ENCODE results near the gene CDC25C.

The CDC25C gene

DNA sequence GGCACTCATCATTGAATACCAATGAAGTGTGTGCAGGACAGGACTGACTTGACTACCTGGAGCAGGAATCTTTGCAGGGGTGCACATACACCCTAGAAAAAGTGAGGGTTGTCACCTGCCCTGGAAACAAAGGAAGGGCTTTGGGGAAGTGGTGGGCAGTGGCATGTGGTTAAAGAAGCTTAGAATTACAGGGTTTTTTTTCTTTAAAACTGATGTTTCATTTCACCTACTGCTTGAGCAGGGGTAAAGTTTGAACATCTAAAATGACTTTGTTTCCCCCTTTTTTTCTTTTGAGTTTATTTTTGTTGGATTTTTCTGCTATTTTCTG, 18.9 kb upstream of the CDC25C start:
- Histone ChIP-seq H3K27me3 (ENCODE audit: insufficient read depth, low read length, poor library complexity, severe bottlenecking) (no peaks in the 10 kb centered on the region), H3K9me2 (replicated peaks; ENCODE audit: low read depth, low read length) (no peaks in the 10 kb centered on the region), H3K79me2 (ENCODE audit: insufficient read depth, low read length) (peaks cover 29% of the 10 kb centered on the region), H3K9me3 (ENCODE audit: insufficient read depth, low read depth, low read length) (no peaks in the 10 kb centered on the region), H3K4me2 (ENCODE audit: low read depth, low read length, poor library complexity, severe bottlenecking) (no peak overlapping the region), H2AFZ (ENCODE audit: low read length) (no peak overlapping the region), H3K9ac (ENCODE audit: low read depth, low read length, poor library complexity, severe bottlenecking) (no peak overlapping the region), H3F3A (ENCODE audit: low read depth) (no peaks in the 10 kb centered on the region), H3K4me1 (ENCODE audit: insufficient read depth, low read length, poor library complexity, severe bottlenecking) (peaks cover 22% of the 10 kb centered on the region), H4K20me1 (ENCODE audit: insufficient read depth, low read length, poor library complexity, severe bottlenecking) (peaks cover 26% of the 10 kb centered on the region), H3K36me3 (ENCODE audit: insufficient read depth, low read length) (peaks cover 23% of the 10 kb centered on the region; the same call in 1 of the 2 replicates), H3K4me3 (ENCODE audit: low read length, poor library complexity, severe bottlenecking) (no peak overlapping the region)
- TF ChIP-seq EZH2phosphoT487 (IDR thresholded peaks at IDR 0.05; ENCODE audit: borderline replicate concordance): no peak
- no peak for TF ChIP-seq CTCF (conservative IDR thresholded peaks at IDR 0.05; ENCODE audit: low read length)

DNA sequence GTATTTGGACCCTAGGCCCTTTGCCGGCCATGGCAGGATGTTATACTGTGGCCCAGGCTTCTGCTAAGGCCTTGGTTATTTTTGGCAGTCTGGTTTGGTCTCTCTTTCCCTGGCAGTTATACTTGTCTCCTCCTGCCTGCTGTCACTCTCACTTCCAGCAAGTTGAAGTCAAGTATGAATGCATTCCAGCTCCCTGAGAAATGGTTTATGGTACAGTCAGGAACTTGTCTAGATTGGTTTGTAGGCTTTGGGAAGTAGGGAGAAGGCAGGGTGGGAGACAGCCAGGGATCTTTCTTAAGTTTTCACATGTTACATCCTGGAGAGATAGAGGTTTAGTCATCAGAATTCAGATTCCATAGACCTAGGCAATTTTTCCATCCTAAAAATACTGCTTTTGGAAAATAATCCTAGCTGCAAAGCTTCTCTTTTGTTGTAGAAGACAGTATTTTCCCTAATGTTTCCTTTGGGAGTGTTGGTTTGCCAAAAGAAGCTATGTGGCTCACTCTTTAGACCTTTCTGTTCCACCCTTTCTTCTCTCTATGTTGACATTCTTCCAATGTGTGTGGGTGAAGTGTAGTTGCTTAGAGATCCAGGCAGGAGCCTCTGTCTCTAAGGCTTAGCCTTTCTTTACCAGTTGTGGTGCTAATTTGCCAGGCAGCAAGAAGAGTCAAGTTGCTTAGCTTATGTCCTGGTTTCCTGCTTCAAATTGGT, 18.4 kb upstream of the CDC25C start:
- TF ChIP-seq CTCF (conservative IDR thresholded peaks at IDR 0.05; ENCODE audit: low read length) (no peak), EZH2phosphoT487 (IDR thresholded peaks at IDR 0.05; ENCODE audit: borderline replicate concordance) (no peak)

GRCh38 chr5:138346889-138347288, 15.3 kb upstream of the CDC25C start:
- Histone ChIP-seq H3K9me3 (ENCODE audit: insufficient read depth, low read depth, low read length) (no peaks in the 10 kb centered on the region), H4K20me1 (ENCODE audit: insufficient read depth, low read length, poor library complexity, severe bottlenecking) (no peaks in the 10 kb centered on the region), H3F3A (ENCODE audit: low read depth) (no peaks in the 10 kb centered on the region), H3K4me1 (ENCODE audit: insufficient read depth, low read length, poor library complexity, severe bottlenecking) (peaks cover 7% of the 10 kb centered on the region), H3K9me2 (replicated peaks; ENCODE audit: low read depth, low read length) (no peaks in the 10 kb centered on the region), H3K4me3 (ENCODE audit: low read length, poor library complexity, severe bottlenecking) (no peak overlapping the region), H3K36me3 (ENCODE audit: insufficient read depth, low read length) (peaks cover 31% of the 10 kb centered on the region; the same call in 1 of the 2 replicates), H3K4me2 (ENCODE audit: low read depth, low read length, poor library complexity, severe bottlenecking) (no peak overlapping the region), H3K27me3 (ENCODE audit: insufficient read depth, low read length, poor library complexity, severe bottlenecking) (no peaks in the 10 kb centered on the region), H3K9ac (ENCODE audit: low read depth, low read length, poor library complexity, severe bottlenecking) (no peak overlapping the region), H3K79me2 (ENCODE audit: insufficient read depth, low read length) (peaks cover under 1% of the 10 kb centered on the region; the same call in 1 of the 2 replicates), H2AFZ (ENCODE audit: low read length) (no peak overlapping the region)
- no peak for TF ChIP-seq EZH2phosphoT487 (IDR thresholded peaks at IDR 0.05; ENCODE audit: borderline replicate concordance)
- no peak for TF ChIP-seq CTCF (conservative IDR thresholded peaks at IDR 0.05; ENCODE audit: low read length)

More for the DNA sequence above, 18.4 kb upstream of the CDC25C start:
- H3K79me2 ChIP-seq (ENCODE audit: insufficient read depth, low read length): peaks cover 24% of the 10 kb centered on the region
- H3K9me2 ChIP-seq (replicated peaks; ENCODE audit: low read depth, low read length): no peaks in the 10 kb centered on the region
- H3K9ac ChIP-seq (ENCODE audit: low read depth, low read length, poor library complexity, severe bottlenecking): no peak overlapping the region
- no peak overlapping the region for H3K4me2 ChIP-seq (ENCODE audit: low read depth, low read length, poor library complexity, severe bottlenecking)
- no peaks in the 10 kb centered on the region for H3F3A ChIP-seq (ENCODE audit: low read depth)
- no peaks in the 10 kb centered on the region for H3K9me3 ChIP-seq (ENCODE audit: insufficient read depth, low read depth, low read length)
- no peaks in the 10 kb centered on the region for H3K27me3 ChIP-seq (ENCODE audit: insufficient read depth, low read length, poor library complexity, severe bottlenecking)
- peaks cover 17% of the 10 kb centered on the region for H3K4me1 ChIP-seq (ENCODE audit: insufficient read depth, low read length, poor library complexity, severe bottlenecking)
- peaks cover 29% of the 10 kb centered on the region; the same call in 1 of the 2 replicates for H3K36me3 ChIP-seq (ENCODE audit: insufficient read depth, low read length)
- no peak overlapping the region for H2AFZ ChIP-seq (ENCODE audit: low read length)
- H3K4me3 ChIP-seq (ENCODE audit: low read length, poor library complexity, severe bottlenecking): no peak overlapping the region
- H4K20me1 ChIP-seq (ENCODE audit: insufficient read depth, low read length, poor library complexity, severe bottlenecking): peaks cover 21% of the 10 kb centered on the region
